H1 (cell line): ENCODE data around the gene AGBL1.

Experiments
- CTCF ChIP-seq, 3 experiments: IDR thresholded peaks; 1 replicate in 2 of 3; 2 replicates in 1 of 3; pipeline versions ENCODE4 v1.5.1 to v1.6.1; 2011; ENCODE audit warnings: low read length in 3 of 3, mild to moderate bottlenecking in 3 of 3, inconsistent platforms in 2 of 3, low read depth in 1 of 3, moderate library complexity in 1 of 3; ENCODE audit not compliant: insufficient read depth in 1 of 3; ENCODE audit errors: control extremely low read depth in 1 of 3
- EZH2 ChIP-seq: fragments of 200-600 bp; sonication (generic); IDR thresholded peaks from 2 replicates; pipeline ENCODE4 v1.7.1; 2012; ENCODE audit warnings: low read depth, mild to moderate bottlenecking, moderate library complexity, low read length, inconsistent platforms; ENCODE audit not compliant: severe bottlenecking
- HDAC2 ChIP-seq, 2 experiments: fragments of 300-600 bp in 1 of 2; sonication (generic) in 1 of 2; IDR thresholded peaks; 2 replicates each; pipeline ENCODE4 v1.6.1; 2011 to 2012; ENCODE audit warnings: low read depth in 2 of 2, low read length in 2 of 2, mild to moderate bottlenecking in 2 of 2, moderate library complexity in 2 of 2, borderline replicate concordance in 1 of 2, inconsistent platforms in 1 of 2
- KDM1A ChIP-seq: fragments of 200-600, 300-600 bp; sonication (generic); IDR thresholded peaks from 2 replicates; pipeline ENCODE4 v1.7.1; 2016; ENCODE audit warnings: mild to moderate bottlenecking, low read length, borderline replicate concordance
- POLR2A ChIP-seq, 2 experiments: IDR thresholded peaks; 1 replicate in 1 of 2; 2 replicates in 1 of 2; pipeline ENCODE4 v1.6.1; 2011; ENCODE audit warnings: low read depth in 2 of 2, low read length in 2 of 2, mild to moderate bottlenecking in 2 of 2; ENCODE audit errors: control extremely low read depth in 1 of 2
- POLR2AphosphoS5 ChIP-seq: IDR thresholded peaks from 2 replicates; pipeline ENCODE4 v1.6.1; 2011; ENCODE audit warnings: low read depth, low read length
- RFX5 ChIP-seq: IDR thresholded peaks from 2 replicates; pipeline ENCODE4 v1.6.1; 2011; ENCODE audit warnings: low read depth, low read length, improper control_type of control experiment, borderline replicate concordance
- SIN3A ChIP-seq, 2 experiments: IDR thresholded peaks in 1 of 2; conservative IDR thresholded peaks in 1 of 2; 2 replicates each; pipeline ENCODE4 v1.6.1; 2011 to 2012; ENCODE audit warnings: low read length in 2 of 2, improper control_type of control experiment in 1 of 2, low read depth in 1 of 2, mild to moderate bottlenecking in 1 of 2
- SRF ChIP-seq: IDR thresholded peaks from 2 replicates; pipeline ENCODE4 v1.6.1; 2011; ENCODE audit warnings: mild to moderate bottlenecking, low read depth, low read length, moderate library complexity
- SUZ12 ChIP-seq: fragments of 200-600 bp; sonication (generic); IDR thresholded peaks from 2 replicates; pipeline ENCODE4 v1.6.1; 2012; ENCODE audit warnings: mild to moderate bottlenecking, inconsistent platforms, low read length, moderate library complexity, mixed read lengths
- TEAD4 ChIP-seq: IDR thresholded peaks from 2 replicates; pipeline ENCODE4 v1.6.1; 2012; ENCODE audit warnings: low read depth, low read length, inconsistent platforms, mixed read lengths

- no peak for TF ChIP-seq POLR2AphosphoS5
- no peak for TF ChIP-seq TEAD4
- TF ChIP-seq SIN3A (conservative IDR thresholded peaks at IDR 0.05 in 1 of 2, IDR thresholded peaks at IDR 0.05 in 1 of 2; ENCODE audit: low read depth in 1 of 2, low read length in 2 of 2), result no peak
- TF ChIP-seq CTCF (IDR thresholded peaks at IDR 0.05; ENCODE audit: control extremely low read depth in 1 of 3, insufficient read depth in 1 of 3, low read depth in 1 of 3, low read length in 3 of 3), result no peak
- TF ChIP-seq HDAC2 (IDR thresholded peaks at IDR 0.05; ENCODE audit: borderline replicate concordance in 1 of 2, low read depth in 2 of 2, low read length in 2 of 2), result no peak
- no peak for TF ChIP-seq EZH2
- TF ChIP-seq POLR2A (IDR thresholded peaks at IDR 0.05; ENCODE audit: control extremely low read depth in 1 of 2, low read depth in 2 of 2, low read length in 2 of 2), result no peak
- no peak for TF ChIP-seq SRF
- TF ChIP-seq SUZ12, result no peak
- no peak for TF ChIP-seq KDM1A
- TF ChIP-seq RFX5, result no peak
Observed at GRCh38 chr15:86629409-86630356, 550.0 kb downstream of the AGBL1 start.
